Activated naive CD8-positive, alpha-beta T cell treated with anti-CD3 and anti-CD28 coated beads for 36 hours (primary cell): ENCODE data around the gene ZBTB7C. TPM values are rescaled to one million over a fixed set of nuclear protein-coding genes. Genes with fewer than 3 reads are reported as not detected.

Experiments
- DNase-seq: peaks from one replicate; pipeline ENCODE4 v3.0.0; 2021
- H3K27ac Mint-ChIP-seq: one replicate; pipeline ENCODE4 v1.8.0; 2022; ENCODE audit warnings: mild to moderate bottlenecking, moderate library complexity, mixed read lengths
- H3K27me3 Mint-ChIP-seq: one replicate; pipeline ENCODE4 v1.8.0; 2022; ENCODE audit warnings: mild to moderate bottlenecking, mixed read lengths
- H3K36me3 Mint-ChIP-seq: one replicate; pipeline ENCODE4 v1.8.0; 2021; ENCODE audit warnings: mild to moderate bottlenecking, mixed read lengths
- H3K4me1 Mint-ChIP-seq: one replicate; pipeline ENCODE4 v1.8.0; 2021; ENCODE audit warnings: mixed read lengths
- H3K4me3 Mint-ChIP-seq: one replicate; pipeline ENCODE4 v1.8.0; 2022; ENCODE audit warnings: mild to moderate bottlenecking, moderate library complexity, mixed read lengths
- H3K9me3 Mint-ChIP-seq: one replicate; pipeline ENCODE4 v1.8.0; 2022; ENCODE audit warnings: mixed read lengths
- total RNA-seq, 2 experiments: library from RNA; stranded (reverse); gene quantifications; one replicate each; pipeline ENCODE4 v1.2.3, GENCODE V29; 2021

ZBTB7C gene
- total RNA-seq, 2 experiments from 2014 or later, result not detected

DNA sequence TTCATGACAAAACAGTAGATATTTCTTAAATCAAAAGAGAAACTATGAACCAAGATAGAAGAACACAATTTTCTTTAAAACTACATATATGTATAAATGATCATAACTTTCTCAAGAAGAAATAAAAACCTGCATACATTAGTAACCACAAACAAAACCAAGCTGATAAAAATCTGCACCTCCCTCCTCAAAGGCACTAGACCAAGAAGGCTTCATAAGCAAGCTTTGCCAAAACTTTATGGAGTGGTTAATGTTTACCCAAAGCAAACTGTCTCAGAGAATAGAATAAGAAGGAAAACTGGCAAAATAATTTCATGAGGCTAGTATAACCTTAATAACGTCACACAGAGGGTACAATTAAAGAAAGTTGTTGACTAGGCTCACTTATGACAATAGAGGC is 138.3 kb downstream of the ZBTB7C start:
- DNase-seq, result no peak
- Mint-ChIP-seq H3K9me3 (no peaks in the 10 kb centered on the region), H3K4me3 (no peak overlapping the region), H3K27ac (no peak overlapping the region), H3K4me1 (no peaks in the 10 kb centered on the region), H3K27me3 (no peaks in the 10 kb centered on the region), H3K36me3 (no peaks in the 10 kb centered on the region)

DNA sequence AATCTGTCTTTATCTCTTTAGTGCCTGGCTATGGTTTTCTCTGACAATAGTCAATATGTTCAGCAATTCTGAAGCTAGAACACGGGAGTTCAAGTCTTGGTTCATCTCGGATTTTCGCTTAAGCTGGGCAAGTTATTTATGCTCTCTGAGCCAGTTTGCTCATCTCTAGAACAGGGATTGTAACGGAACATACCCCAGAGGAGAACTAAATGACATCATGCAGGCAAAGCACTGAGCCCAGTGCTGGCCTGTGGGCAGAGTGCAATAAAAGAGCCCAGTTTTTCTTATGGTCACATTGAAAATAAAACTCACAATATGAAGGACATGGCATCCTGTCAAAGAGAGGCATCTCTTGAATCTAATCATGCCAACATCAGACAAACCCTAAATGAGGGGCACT is 143.9 kb downstream of the ZBTB7C start:
- Mint-ChIP-seq H3K27ac (no peak overlapping the region), H3K4me1 (no peaks in the 10 kb centered on the region)

DNA sequence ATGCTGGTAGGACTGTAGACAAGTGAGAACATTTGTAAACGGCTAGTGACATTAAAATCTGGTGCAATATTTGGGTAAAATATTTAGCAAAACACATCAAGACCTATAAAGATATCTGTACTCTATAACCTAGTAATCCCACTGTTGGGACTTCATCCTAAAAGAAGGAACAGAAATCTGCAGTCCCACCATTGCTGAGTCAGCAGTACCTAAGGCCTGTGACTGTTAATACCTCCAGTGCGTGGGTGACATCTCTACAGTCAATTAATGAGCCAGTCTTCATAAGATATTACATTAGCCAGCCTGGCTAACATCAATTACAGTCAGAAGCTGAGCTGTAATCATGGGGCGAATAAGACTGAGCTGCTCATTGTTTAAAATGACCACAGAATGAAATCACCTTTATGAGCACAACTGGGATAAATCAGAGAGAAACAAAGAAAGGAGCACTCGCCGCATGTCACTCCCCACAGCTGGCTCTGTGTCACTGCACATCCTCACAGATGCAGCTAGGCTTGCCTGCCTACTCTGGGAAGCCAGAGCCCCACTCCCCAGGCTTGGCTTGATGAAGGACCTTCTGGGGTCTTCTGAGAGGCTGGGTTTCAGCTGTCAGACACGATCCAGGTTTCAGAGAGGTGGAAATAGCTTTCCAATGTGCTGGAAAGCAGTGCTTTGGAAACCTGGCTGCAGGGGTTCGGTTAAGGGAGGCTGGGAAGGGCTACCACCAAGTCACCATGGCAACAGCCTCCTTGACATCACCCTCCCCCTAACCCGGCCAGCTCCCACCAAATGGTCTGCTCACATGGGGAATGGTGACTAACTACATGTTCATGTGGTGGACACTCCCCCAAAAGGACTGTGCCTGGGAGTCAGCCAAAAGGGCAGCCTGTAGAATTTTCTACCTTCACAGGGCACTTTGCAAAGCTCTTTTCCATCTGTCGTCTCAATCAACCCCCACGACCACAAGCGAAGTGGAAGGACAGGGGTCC is 145.0 kb downstream of the ZBTB7C start:
- Mint-ChIP-seq H3K36me3 (no peaks in the 10 kb centered on the region), H3K27ac (no peak overlapping the region), H3K4me3 (no peak overlapping the region), H3K27me3 (no peaks in the 10 kb centered on the region), H3K4me1 (no peaks in the 10 kb centered on the region), H3K9me3 (no peaks in the 10 kb centered on the region)
- DNase-seq, result no peak

More for the DNA sequence above, 143.9 kb downstream of the ZBTB7C start:
- Mint-ChIP-seq H3K4me3 (no peak overlapping the region), H3K27me3 (no peaks in the 10 kb centered on the region), H3K36me3 (no peaks in the 10 kb centered on the region), H3K9me3 (no peaks in the 10 kb centered on the region)
- DNase-seq, result no peak

DNA sequence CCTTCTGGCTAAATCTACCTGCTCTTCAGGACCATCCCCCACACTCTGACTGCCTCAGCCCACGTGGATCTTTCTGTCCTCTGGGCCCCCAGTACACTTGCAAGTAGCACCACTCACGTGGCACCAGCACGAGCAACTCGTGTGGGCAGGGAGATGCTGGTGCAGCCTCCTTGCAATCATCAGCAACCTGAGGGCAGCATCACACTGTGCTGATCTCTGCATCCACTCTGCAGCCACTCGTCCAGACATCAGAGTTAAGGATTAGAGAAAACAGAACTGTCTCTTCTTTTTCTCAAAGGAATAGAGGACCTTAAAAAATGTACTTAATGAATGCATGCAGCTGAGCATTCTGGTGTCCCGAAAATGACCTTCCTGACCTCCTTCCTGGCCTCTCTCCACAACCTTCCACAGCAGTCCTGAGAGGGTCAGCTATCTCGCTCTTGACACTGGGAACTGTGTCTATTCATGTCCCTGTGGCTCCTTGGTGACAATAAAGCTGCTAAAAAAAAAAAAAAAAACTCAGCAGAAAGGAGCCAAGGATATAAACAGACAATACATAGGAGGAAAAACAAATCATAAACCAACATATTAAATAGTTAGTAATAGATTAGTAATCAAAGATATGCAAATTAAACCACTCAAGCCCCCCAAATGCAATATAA is 145.9 kb downstream of the ZBTB7C start:
- Mint-ChIP-seq H3K4me1 (no peaks in the 10 kb centered on the region), H3K36me3 (no peaks in the 10 kb centered on the region), H3K27me3 (no peaks in the 10 kb centered on the region), H3K27ac (no peak overlapping the region), H3K9me3 (no peaks in the 10 kb centered on the region), H3K4me3 (no peak overlapping the region)
- no peak for DNase-seq

DNA sequence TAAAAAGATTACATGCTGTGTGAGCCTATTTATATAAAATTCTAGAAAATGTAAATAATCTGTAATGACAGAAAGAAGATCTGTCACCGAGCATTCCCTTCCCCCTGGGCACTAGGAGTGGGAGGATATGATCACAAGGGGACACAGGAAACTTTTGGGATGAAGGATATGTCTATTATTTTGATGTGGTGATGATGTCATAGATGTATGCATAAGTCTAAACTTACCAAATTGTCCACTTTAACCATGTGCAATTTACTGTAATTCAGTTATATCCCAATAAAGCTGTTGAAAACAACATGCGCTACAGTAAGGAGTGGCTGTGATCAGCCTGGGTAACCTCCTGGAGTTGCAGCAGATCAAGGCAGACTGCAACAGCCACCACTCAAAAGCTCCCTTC is 148.9 kb downstream of the ZBTB7C start:
- Mint-ChIP-seq H3K27me3 (no peaks in the 10 kb centered on the region), H3K27ac (no peak overlapping the region), H3K36me3 (no peaks in the 10 kb centered on the region), H3K4me1 (no peaks in the 10 kb centered on the region), H3K4me3 (no peak overlapping the region), H3K9me3 (peaks cover 6% of the 10 kb centered on the region)
- DNase-seq, result no peak

DNA sequence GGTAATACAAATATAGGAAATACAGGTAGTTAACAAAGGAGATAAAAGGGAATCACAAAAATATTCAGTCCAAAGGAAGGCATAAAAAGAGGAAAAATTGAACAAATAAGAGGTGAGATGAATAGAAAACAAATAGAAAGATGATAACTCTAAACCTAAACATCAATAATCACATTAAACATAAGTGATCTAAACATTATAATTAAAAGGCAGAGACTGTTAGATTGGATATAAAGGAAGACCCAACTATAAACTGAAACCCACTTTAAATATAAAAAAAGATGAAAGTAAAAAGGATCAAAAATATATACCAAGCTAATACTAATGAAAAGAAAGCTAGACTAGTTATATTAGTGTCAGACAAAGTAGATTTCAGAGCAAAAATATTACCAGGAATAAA is 152.3 kb downstream of the ZBTB7C start:
- Mint-ChIP-seq H3K4me1 (no peaks in the 10 kb centered on the region), H3K4me3 (no peak overlapping the region), H3K36me3 (no peaks in the 10 kb centered on the region), H3K27me3 (peaks cover 7% of the 10 kb centered on the region), H3K27ac (no peak overlapping the region), H3K9me3 (peaks cover 8% of the 10 kb centered on the region)
- DNase-seq, result no peak

DNA sequence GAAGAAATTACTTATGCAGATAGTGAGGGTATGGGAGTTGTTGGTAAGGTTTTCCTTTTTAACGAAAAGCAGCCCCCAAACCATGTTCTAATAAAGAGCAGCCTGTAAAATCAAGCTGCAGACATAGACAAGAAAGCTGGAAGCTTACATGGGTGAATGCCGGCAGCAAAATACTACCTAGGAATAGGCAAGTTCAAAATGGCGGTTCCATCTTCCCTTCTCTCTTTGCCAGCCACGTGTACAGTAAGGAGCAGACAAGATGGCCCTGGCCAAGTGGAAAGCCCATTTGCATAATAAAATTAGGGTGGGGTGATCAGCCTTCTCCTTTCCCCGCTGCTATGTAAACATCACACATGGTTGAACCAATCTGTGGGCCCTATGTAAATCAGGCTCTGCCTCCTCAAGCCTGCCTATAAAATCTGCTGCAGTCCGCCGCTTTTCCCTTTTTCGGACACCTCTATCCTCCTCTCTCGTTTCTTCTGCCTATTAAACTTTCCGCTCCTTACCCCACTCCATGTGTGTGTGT is 155.0 kb downstream of the ZBTB7C start:
- H3K4me3 Mint-ChIP-seq, result no peak overlapping the region
- H3K9me3 Mint-ChIP-seq, result peaks cover 8% of the 10 kb centered on the region
- H3K27me3 Mint-ChIP-seq, result peaks cover 13% of the 10 kb centered on the region
- no peaks in the 10 kb centered on the region for H3K36me3 Mint-ChIP-seq
- no peak overlapping the region for H3K27ac Mint-ChIP-seq
- DNase-seq, result no peak
- no peaks in the 10 kb centered on the region for H3K4me1 Mint-ChIP-seq

DNA sequence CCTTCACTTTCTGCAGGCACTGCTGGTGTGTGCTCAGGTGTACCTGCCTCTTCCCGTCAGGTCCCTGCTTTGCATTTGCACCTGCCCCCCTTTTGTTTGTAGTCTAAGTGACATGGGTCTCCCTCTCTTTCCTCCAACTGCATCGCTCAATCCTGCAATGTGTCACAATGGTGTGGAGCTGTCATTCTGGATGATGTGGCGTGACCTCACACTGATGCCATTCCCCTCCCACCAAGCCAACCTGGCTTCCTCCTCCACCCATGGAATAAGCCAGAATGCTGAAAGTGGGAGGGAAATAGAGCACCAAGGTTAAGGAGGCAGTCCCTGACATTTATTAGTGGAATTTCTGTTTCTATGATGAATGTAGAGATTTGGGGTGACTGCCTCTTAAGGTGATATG is 156.7 kb downstream of the ZBTB7C start:
- Mint-ChIP-seq H3K9me3 (peaks cover 8% of the 10 kb centered on the region), H3K36me3 (no peaks in the 10 kb centered on the region), H3K27me3 (peaks cover 13% of the 10 kb centered on the region)

DNA sequence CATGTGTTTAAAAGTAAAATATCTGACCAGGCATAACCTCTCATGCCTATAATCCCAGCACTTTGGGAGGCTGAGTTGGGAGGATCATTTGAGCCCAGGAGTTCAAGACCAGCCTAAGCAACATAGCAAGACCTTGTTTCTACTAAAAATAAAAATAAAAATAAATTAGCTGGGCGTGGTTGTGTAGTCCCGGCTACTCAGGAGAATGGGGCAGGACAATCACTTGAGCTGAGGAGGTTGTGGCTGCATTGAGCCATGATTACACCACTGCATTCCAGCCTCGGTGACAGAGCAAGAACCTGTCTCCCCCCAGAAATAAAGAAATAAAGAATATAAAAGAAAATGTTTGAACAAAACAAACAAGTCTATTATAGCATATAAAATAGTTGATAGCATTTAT is 158.3 kb downstream of the ZBTB7C start:
- no peaks in the 10 kb centered on the region for H3K4me1 Mint-ChIP-seq
- peaks cover 4% of the 10 kb centered on the region for H3K9me3 Mint-ChIP-seq
- DNase-seq, result no peak
- no peak overlapping the region for H3K4me3 Mint-ChIP-seq
- H3K27ac Mint-ChIP-seq, result no peak overlapping the region
- peaks cover 13% of the 10 kb centered on the region for H3K27me3 Mint-ChIP-seq
- no peaks in the 10 kb centered on the region for H3K36me3 Mint-ChIP-seq

More for the DNA sequence above, 156.7 kb downstream of the ZBTB7C start:
- Mint-ChIP-seq H3K4me3 (no peak overlapping the region), H3K27ac (no peak overlapping the region), H3K4me1 (no peaks in the 10 kb centered on the region)
- DNase-seq, result no peak

DNA sequence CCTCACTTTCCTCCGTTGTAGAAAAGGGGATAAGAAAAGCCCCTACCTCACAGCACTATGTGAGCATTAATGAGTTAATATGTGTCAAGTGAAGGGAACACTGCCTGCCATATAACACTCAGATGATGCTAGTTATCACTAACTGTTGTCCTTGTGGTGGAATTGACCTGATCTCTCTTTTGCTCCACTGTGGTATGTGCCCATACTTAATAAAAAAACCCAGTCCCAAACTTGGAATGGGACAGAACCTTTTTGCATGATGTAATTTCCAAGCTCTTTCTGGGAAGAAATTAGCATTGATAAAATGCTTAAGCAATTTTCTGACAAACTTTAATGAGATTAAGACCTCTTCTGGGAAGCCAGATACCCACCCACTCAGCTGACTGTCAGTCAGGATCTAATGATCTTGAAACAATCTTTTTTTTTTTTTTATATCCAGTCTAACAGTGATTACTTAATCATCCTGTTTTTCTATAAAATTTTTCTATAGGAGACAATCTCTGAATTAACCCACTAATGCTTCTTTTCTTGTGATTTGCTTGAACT is 158.7 kb downstream of the ZBTB7C start:
- Mint-ChIP-seq H3K9me3 (peaks cover 4% of the 10 kb centered on the region), H3K36me3 (no peaks in the 10 kb centered on the region), H3K4me3 (no peak overlapping the region), H3K4me1 (no peaks in the 10 kb centered on the region), H3K27me3 (peaks cover 13% of the 10 kb centered on the region), H3K27ac (no peak overlapping the region)
- DNase-seq, result no peak

DNA sequence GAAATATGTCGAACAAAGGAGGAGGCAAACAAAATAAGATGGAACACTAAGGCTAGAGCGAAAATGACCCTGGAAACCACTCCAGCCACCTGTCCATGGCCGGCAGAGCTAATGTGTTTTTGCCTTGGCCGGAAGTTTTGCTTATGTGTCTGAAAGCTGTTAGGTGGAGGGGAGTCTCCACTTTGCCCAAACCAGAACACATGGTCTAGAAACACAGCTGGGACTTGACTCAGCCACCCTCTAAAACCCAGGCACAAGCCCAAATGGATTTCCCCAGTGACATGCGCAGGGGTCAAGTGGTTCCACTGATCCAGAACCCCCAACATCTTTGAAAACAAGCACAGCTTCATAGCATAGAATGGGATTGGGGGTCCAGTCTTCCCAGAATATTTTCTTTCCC is 159.3 kb downstream of the ZBTB7C start:
- Mint-ChIP-seq H3K36me3 (no peaks in the 10 kb centered on the region), H3K9me3 (peaks cover 4% of the 10 kb centered on the region), H3K27ac (no peak overlapping the region), H3K4me3 (no peak overlapping the region), H3K4me1 (no peaks in the 10 kb centered on the region), H3K27me3 (peaks cover 13% of the 10 kb centered on the region)
- DNase-seq, result no peak

DNA sequence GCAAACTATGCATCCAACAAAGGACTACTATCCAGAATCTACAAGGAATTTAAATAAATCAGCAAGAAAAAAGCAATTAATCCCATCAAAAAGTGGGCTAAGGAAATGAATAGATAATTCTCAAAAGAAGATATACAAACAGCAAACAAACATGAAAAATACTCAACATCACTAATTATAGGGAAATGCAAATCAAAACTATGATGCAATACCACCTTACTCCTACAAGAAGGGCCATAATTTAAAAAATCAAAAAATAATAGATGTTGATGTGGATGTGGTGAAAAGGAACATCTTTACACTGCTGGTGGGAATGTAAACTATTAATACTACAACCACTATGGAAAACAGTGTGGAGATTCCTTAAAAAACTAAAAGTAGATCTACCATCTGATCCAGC is 164.7 kb downstream of the ZBTB7C start:
- DNase-seq, result no peak
- H3K9me3 Mint-ChIP-seq, result peaks cover 9% of the 10 kb centered on the region

DNA sequence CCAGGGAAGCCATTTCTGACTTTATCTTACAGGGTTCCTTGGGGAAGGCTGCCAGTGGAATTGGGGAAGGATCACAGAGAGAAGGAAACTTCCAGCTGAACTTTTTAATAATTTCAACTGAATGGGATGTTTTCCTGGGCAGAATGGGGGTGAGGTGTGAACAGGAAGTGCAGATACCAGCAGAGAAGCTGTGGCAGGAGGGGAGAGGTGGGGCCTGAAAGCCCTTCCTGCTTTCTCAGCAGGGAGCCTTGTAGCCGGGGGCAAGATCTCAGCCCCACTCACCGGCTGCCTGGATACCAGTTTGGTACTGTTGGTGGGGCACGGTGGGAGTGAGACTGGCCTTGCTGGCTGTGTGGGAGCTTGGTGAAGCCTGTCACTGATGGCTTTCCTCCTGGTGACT is 170.5 kb downstream of the ZBTB7C start:
- peaks cover 52% of the 10 kb centered on the region for H3K27me3 Mint-ChIP-seq

More for the DNA sequence above, 164.7 kb downstream of the ZBTB7C start:
- peaks cover 31% of the 10 kb centered on the region for H3K27me3 Mint-ChIP-seq
- H3K27ac Mint-ChIP-seq, result no peak overlapping the region
- H3K4me3 Mint-ChIP-seq, result no peak overlapping the region
- no peaks in the 10 kb centered on the region for H3K4me1 Mint-ChIP-seq
- H3K36me3 Mint-ChIP-seq, result no peaks in the 10 kb centered on the region

DNA sequence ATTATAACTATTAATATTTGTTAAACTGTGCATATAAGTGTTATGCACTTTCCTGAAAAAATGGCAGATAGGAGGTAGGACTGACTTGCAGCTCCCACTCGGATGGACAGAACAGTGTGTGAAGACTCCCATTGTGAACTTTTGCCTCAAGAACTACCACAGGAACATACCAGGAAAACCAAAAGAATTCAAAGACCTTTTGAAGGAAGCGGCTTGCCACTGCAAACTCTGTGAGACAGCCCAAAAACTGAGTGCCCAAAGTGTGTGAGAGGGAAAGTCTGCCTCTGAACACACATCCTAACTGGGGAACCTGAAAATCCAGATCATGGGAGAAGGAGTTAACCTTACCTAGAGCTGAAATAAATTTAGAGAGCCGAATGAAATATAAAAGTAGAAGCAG is 171.0 kb downstream of the ZBTB7C start:
- H3K4me3 Mint-ChIP-seq, result no peak overlapping the region
- no peaks in the 10 kb centered on the region for H3K4me1 Mint-ChIP-seq
- DNase-seq, result no peak
- no peak overlapping the region for H3K27ac Mint-ChIP-seq
- peaks cover 48% of the 10 kb centered on the region for H3K27me3 Mint-ChIP-seq
- H3K9me3 Mint-ChIP-seq, result peaks cover 14% of the 10 kb centered on the region
- no peaks in the 10 kb centered on the region for H3K36me3 Mint-ChIP-seq

More for the DNA sequence above, 170.5 kb downstream of the ZBTB7C start:
- H3K27ac Mint-ChIP-seq, result no peak overlapping the region
- H3K4me3 Mint-ChIP-seq, result no peak overlapping the region
- DNase-seq, result no peak
- no peaks in the 10 kb centered on the region for H3K36me3 Mint-ChIP-seq
- H3K9me3 Mint-ChIP-seq, result peaks cover 14% of the 10 kb centered on the region
- no peaks in the 10 kb centered on the region for H3K4me1 Mint-ChIP-seq

DNA sequence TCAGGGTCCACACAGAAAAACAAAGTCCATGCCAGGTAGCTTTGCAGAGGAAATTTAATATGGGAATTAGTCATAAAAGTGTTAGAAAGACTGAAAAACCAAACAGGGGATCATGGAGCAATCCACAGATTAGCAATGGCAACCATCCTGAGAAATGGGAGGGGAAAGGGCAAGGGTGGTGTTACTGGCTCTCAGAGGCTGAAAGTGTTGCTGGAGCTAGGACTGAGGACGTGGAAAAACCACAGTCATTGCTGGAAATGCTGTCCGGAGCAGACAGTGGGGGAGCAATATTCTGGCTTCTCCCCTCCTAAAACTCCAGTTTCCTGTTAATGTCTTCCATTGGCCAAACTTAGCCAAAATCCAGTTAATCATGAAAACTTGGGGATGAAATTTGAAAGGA is 172.4 kb downstream of the ZBTB7C start:
- no peak for DNase-seq
- peaks cover 46% of the 10 kb centered on the region for H3K27me3 Mint-ChIP-seq
- H3K36me3 Mint-ChIP-seq, result no peaks in the 10 kb centered on the region
- H3K27ac Mint-ChIP-seq, result no peak overlapping the region
- peaks cover 14% of the 10 kb centered on the region for H3K9me3 Mint-ChIP-seq
- no peak overlapping the region for H3K4me3 Mint-ChIP-seq
- H3K4me1 Mint-ChIP-seq, result no peaks in the 10 kb centered on the region
